ENCODE data around the gene ADGRE3.

The ADGRE3 gene, protein sequence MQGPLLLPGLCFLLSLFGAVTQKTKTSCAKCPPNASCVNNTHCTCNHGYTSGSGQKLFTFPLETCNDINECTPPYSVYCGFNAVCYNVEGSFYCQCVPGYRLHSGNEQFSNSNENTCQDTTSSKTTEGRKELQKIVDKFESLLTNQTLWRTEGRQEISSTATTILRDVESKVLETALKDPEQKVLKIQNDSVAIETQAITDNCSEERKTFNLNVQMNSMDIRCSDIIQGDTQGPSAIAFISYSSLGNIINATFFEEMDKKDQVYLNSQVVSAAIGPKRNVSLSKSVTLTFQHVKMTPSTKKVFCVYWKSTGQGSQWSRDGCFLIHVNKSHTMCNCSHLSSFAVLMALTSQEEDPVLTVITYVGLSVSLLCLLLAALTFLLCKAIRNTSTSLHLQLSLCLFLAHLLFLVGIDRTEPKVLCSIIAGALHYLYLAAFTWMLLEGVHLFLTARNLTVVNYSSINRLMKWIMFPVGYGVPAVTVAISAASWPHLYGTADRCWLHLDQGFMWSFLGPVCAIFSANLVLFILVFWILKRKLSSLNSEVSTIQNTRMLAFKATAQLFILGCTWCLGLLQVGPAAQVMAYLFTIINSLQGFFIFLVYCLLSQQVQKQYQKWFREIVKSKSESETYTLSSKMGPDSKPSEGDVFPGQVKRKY

DNA sequence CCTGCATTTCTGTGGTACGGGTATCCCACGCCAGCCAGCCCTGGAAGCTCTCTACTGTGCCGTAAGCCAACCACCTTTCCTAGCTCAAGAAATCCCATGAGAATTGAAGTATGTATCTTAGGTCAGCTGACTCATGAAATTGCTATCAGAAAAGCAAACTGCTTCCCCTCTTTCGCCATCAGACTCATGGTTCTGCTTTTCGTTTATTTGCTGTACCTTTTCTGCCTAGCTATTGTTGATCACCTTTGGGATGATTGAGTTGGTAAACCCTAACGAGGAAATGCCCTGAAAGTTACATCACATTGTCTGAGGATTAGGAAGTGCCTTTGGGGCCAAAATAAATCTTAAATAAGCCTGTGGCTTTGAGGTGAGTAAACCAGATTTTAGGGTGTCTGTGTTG lies at the start of gene ADGRE3:
Gene ADGRE3 (minus strand): TSS at position 81 of the 400 bp plus-strand sequence. CDS start 74 bp downstream, at position 7.
- DNase-seq (ENCODE audit: low read depth), result no peak

DNA sequence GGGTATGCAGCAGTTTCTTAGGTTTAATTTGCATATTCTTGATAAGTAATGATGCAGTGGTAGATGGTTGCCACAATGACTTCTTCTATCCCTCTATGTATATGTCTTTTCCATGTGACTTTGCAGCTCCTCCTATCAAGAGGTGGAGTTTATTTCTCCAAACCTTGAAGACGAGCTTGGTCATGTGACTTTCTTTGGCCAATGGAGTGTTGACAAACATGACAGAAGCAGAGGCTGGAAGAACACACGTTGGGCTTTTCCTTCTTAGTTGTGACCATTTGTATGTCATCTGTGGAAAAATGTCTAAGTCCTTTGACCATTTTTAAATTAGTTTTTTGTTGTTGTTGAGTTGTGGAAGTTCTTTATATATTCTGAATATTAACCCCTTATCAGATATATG lies 47.5 kb upstream of the ADGRE3 start:
- no peak for DNase-seq (ENCODE audit: low read depth)

- DNase-seq (ENCODE audit: low read depth), result no peak
Observed at GRCh38 chr19:14719162-14719561, 44.5 kb upstream of the ADGRE3 start.

- no peak for DNase-seq (ENCODE audit: low read depth)
Observed at GRCh38 chr19:14718522-14719116, 44.0 kb upstream of the ADGRE3 start.

- DNase-seq (ENCODE audit: low read depth), result no peak
Observed at GRCh38 chr19:14715841-14716240, 41.2 kb upstream of the ADGRE3 start.

GRCh38 chr19:14704450-14704849 lies 29.8 kb upstream of the ADGRE3 start:
- DNase-seq (ENCODE audit: low read depth), result no peak

GRCh38 chr19:14703833-14704232 lies 29.2 kb upstream of the ADGRE3 start:
- DNase-seq (ENCODE audit: low read depth), result no peak

GRCh38 chr19:14700711-14701375 lies 26.2 kb upstream of the ADGRE3 start:
- DNase-seq (ENCODE audit: low read depth), result no peak

- no peak for DNase-seq (ENCODE audit: low read depth)
Observed at GRCh38 chr19:14699641-14700040, 25.0 kb upstream of the ADGRE3 start.

DNA sequence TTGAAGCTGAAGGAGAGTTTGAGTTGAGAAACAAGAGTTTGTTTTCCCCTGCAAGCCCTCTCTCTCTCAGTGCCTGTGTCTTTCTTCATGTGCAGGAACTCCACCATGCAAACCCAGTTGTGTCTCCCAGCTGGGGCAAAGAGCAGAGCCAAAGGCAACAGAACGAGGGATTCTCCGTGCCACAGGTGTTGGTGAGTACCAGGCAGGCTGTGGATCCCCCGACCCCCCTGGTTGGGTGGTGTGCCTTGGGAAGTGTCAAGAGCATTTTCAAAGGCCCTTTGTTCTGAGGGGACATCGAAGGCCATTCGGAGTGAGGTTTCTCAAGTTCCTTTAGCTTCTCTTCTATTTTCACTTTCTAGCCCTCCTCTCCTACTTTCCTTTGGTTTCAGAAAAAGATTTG lies 20.8 kb upstream of the ADGRE3 start:
- no peak for DNase-seq (ENCODE audit: low read depth)

GRCh38 chr19:14694641-14695266 lies 20.1 kb upstream of the ADGRE3 start:
- no peak for DNase-seq (ENCODE audit: low read depth)

DNA sequence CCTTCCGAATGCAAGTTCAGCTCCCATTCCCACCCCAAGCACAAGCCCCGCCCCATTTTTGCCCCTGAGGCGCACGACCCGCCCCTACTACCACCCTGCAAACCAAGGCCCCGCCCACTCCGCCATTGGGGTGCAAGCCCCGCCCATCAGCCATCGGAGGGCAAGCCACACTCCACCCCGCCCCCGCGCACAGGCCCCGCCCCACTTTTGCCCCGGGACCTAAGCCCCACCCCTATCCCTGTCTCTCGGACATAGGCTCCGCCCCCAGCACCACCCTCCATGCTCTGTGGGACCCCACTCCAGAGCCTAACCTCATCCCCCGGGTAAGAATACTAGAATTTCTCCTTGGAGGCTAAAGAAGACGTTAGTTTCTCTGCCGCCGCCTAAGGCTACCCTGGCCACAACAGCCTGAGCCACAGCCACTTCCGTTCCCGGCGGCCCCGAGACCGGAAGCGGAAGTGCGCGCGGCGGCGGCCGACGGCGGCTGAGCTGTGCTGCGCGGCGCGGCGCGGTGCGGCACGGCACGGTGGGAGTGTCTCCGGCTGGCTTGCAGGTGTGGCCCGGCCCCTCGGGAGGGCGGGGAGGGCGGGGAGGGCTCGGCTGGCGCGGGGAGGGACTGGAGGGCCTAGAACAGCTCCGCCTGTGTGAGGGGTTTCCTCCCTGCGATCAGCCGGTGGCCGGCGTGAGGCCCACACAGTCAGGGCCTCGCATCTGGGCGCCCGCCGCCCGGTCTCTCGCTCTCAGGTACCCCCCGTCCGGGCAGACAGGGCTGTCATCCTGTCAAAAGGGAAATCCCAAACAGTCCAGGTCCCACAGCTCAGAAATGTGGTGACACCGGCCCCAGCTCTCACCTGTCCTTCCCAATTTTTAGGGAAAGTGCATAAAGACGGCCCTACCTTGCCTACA lies 15.2 kb upstream of the ADGRE3 start, which contains the start of gene ZNF333:
Gene ZNF333 (plus strand): TSS at position 451 of the 906 bp plus-strand sequence. CDS start 3,444 bp downstream, outside the sequence.
- peak; percentile 98 for DNase-seq (ENCODE audit: low read depth)

DNA sequence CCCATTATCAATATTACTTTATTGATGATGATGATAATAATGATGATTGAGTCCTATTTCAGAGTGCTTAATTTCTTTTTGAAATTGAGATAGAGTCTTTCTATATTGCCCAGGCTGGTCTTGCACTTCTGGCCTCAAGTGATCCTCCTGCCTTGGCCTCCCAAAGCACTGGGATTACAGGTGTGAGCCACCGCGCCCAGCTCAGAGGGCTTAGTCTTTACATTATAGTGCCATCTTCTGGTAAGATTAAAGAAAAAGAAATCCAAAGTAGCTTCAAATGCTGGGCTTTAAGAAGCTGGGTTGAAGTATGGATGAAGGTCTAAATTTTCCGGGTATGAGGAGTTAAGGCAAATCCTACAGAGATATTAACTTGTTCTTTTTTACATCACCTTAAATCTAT lies 11.8 kb upstream of the ADGRE3 start:
- DNase-seq (ENCODE audit: low read depth), result no peak

- DNase-seq (ENCODE audit: low read depth), result no peak
Observed at GRCh38 chr19:14683439-14683838, 8.8 kb upstream of the ADGRE3 start.

DNA sequence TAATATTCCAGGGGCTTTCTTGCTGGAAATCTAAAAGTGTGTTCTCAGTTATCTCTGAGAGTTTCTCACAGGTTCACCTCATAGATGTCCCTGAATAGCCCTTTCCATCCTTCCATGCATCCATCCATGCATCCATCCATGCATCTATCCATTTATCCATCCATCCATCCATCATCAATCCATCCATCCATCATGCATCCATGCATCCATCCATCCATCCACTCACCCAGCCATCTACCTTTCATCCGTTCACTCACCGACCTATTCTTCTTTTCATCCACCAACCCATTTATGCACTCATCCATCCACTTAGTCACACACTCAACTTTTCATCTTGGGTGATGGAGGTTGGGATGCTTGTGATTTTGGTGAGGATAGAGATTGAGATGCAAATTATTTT lies 7.4 kb upstream of the ADGRE3 start:
- no peak for DNase-seq (ENCODE audit: low read depth)

DNA sequence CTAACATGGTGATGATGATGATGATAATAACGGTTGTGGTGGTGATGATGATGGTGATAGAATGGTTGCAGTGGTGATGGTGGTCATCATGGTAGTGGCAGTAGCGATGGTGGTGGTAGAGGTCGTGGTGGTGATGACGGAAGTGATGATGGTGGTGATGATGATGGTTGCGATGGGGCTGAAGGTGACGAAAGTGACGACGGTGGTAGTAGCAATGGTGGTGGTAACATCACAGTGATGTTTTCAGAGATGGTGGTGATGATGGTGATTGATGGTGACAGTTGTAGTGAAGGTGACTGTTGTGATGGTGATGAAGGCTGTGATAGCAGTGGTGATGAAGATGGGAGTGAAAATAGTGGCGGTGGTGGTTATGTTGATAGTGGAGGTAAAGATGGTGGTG lies 3.6 kb upstream of the ADGRE3 start:
- no peak for DNase-seq (ENCODE audit: low read depth)

DNA sequence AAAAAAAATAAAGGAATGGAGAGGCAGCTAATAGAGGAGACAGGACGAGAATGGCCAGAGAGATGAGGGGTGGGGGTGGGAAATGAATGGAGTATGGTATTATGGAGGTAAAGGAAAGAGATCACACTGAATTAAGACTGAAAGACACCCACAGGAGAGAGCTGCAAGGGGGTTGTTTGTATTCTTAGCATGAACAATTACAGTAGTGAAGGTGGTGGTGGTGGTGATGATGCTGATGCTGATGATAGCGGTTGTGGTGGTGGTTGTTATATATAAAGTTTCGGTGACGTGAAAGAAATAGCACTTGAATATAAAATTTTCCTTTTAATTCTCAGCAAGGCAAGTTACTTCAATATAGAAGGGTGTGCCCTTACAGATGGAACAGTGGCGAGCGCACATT lies 2.8 kb upstream of the ADGRE3 start:
- DNase-seq (ENCODE audit: low read depth), result no peak

DNA sequence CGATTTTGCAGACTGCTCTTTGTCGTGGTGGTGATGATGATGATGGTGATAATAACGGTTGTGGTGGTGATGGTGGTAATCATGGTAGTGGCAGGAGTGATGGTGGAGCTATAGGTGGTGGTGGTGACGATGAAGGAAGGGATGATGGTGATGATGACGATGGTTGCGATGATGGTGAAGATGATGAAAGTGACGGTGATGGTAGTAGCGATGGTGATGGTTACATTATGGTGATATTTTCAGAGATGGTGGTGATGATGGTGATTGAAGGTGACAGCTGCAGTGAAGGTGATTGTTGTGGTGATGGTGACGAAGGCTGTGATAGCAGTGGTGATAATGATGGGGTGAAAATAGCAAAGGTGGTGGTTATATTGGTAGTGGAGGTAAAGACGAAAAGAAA lies 2.1 kb upstream of the ADGRE3 start:
- no peak for DNase-seq (ENCODE audit: low read depth)

- no peak for DNase-seq (ENCODE audit: low read depth)
Observed at GRCh38 chr19:14673088-14673487, 1.6 kb downstream of the ADGRE3 start.

DNA sequence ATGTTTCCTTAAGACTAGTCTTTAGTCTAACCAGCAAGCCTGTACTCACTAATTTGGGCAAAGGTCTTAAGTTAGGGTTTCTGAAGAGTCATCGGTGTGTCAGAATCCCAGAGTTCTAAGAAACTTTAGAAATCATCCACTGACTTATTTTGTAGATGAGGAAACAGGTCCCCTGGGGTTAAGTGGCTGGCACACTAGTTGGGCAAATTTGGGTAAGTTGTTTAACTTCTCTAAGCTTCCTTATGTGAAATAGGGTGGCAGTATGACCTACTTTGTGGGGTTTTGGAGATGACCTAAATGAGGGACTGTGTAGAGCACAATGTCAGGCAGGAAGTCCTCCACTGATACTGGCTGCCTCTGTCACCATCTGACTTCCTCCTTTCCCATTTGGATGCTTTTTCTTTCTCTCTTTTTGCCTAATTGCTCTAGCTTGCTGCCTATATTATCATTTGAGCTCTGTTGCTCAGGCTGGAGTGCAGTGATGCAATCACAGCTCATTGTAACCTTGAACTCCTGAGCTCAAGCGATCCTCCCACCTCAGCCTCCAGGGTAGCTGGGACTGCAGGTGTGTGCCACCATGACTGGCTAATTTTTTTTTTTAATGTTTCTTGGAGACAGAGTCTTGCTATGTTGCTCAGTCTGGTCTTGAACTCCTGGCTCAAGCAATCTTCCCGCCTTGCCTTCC lies 2.3 kb downstream of the ADGRE3 start:
- DNase-seq (ENCODE audit: low read depth), result no peak

Data from stimulated activated CD8-positive, alpha-beta memory T cell treated with anti-CD3 and anti-CD28 coated beads, Interleukin-15, amount 100 ng/mL, for 1 hour (primary cell).